HG02798 (cell line): ENCODE data around the gene NDUFA8.

ENCODE experiments used
- ATAC-seq: cut with Tn5 transposase; IDR thresholded peaks from one replicate; pipeline ENCODE4 v1.9.1; 2021; ENCODE audit warnings: mild to moderate bottlenecking; ENCODE audit not compliant: unreplicated experiment, poor library complexity

The NDUFA8 gene

DNA sequence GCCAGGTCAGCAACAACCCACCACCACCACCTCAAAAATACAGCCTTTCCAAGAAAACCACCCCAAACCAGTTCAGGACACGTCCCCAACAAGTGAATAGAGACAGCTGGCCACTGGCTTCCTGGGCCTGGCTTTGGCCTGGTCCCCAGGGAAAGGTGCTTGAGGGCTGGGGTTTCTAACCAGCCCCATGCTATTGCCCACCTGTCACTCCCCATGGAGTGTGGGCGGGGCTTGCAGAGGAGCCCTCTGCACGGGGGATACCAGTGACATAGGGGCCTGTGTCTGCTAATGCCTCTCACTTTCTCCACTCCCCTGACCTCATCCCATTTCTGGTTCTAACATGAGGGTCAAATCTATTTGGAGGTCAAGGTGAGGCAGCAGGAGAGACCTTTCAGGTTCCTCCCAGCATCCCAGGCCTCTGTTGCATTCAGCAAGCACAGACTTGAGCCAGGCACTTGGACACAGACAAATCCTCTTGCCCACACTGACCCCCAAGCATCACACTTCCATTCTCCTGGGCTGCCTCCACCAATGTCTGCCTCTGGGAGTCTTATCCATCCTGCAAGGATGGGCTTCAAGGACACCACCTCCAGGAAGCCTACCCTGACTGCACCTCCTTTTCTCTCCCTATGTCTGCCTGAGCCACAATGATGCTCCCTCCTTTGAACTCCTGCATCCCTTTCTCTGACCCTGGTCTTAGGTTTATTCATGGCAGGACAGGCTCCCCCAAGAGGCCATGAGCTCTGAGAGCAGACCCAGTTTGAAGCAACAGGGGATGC lies 50.4 kb downstream of the NDUFA8 start:
- no peak for ATAC-seq

- ATAC-seq = no peak
Measured at GRCh38 chr9:122107291-122107805, 52.2 kb downstream of the NDUFA8 start.

DNA sequence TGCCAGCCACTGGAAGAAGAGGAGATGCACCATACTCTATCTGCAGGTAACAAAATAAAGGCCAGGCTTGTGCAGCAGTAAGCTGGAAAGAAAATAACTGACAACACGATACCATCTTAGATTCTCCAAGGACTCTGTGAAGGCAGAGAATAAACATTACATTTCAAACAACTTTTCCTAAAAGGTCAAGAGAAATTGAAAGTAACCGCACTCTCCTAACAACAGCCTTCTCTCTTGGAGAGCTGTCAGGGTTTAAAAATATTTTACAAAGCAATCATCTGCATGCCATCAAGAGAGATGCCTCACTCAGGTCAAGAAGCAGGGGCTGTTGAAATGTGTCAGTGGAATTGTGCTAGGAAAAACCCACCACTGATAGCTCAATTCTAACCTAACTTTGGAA lies 53.0 kb downstream of the NDUFA8 start:
- ATAC-seq = no peak

DNA sequence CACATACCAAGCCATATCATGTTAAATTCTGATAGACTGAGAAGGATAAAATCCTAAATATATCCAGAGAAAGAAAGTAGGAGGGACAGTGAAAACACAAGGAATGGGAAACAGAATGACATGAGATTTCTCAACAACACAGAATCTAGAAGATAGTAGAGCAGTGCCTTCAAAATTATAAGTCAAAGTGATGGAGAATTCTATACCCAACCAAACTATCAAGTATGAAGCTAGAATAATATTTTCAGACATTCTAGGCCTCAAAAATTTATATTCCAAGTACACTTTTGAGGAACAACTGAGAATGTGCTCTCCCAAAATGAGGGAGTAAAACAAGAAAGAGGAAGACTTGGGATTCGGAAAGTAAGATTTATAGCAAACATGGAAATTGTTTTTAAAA lies 55.6 kb downstream of the NDUFA8 start:
- ATAC-seq = no peak

DNA sequence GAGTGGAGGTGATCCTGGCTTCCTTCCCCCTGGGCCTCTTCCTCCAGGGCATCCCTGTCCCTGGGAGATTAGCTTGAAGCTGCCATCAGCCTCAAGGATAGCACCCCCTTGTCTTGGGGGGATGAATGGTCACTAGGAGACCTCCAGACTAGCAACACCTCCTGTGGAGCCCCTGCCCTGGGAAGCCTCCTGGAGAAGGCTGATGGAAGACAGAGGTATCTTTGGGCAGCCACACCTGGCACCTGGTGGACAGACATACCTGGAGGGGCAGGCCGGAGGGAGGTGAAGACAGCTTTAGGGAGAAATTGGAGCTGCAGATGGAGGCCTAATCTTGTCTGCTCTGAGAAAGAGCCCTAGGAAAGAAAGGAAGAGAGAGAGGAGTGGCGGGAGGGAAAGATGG lies 57.4 kb downstream of the NDUFA8 start:
- ATAC-seq = no peak

- no peak for ATAC-seq
Measured at GRCh38 chr9:122100756-122101155, 58.8 kb downstream of the NDUFA8 start.

- ATAC-seq = peak; percentile 77
Measured at GRCh38 chr9:122099271-122099869, 60.2 kb downstream of the NDUFA8 start.

GRCh38 chr9:122097679-122098315 lies 61.8 kb downstream of the NDUFA8 start:
- no peak for ATAC-seq

DNA sequence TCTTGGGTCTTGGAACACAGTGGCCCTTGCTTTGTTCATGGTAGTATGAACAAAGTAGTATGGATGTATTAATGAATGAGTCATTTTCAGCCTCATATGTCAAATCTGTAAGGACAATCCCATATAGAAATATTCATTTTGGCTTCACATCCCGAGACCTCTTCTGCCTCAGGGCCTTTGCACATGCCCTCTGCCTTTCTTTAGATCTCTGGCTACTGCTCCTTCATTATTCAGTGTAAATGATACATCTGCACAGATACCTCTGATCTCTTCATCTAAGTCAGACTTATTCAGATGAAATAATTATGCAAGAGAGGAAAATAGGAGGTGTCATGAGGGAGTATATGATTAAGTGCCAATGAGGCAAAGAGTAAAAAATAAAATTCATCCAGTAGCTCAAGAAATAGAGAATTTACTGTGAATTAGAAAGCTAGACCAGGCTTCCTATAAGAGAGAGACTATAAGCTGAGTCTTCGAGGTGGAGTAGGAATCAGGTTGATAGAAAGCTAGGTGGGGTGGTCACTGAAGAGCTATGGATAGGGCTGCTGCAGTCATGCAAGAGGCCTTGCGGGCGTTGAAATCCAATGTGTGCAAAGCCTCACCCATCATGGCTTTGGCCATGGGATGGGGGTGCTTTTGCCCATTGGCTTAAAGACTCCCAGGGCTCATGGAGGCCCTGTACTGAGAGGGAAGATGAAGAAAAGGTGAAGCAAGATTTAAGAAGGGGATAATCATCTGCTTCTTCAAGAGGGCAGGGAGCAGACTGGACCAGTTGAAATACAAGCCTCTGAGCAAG lies 62.8 kb downstream of the NDUFA8 start:
- ATAC-seq = no peak

GRCh38 chr9:122095010-122095767 lies 64.4 kb downstream of the NDUFA8 start:
- ATAC-seq = no peak
